Non-pigmented ciliary epithelial cell (primary cell): Measurements from ENCODE around the gene C19orf38.
"Not testable (repeated sequence)": the region's sequence is repeated elsewhere in the genome, so short reads cannot be mapped to it uniquely, and the experiment has no call there.

Experiments
- DNase-seq: peaks from one replicate; pipeline ENCODE4 v3.0.0-alpha.2; 2010; ENCODE audit warnings: low read depth

The C19orf38 gene

GRCh38 chr19:10823690-10824089 lies 24.5 kb upstream of the C19orf38 start:
- no peak for DNase-seq

GRCh38 chr19:10826231-10826630 lies 22.0 kb upstream of the C19orf38 start:
- DNase-seq = no peak

- no peak for DNase-seq
Observed at GRCh38 chr19:10826846-10827245, 21.4 kb upstream of the C19orf38 start.

GRCh38 chr19:10828981-10829821 lies 19.0 kb upstream of the C19orf38 start:
- no peak for DNase-seq

GRCh38 chr19:10829967-10830366 lies 18.2 kb upstream of the C19orf38 start:
- no peak for DNase-seq

GRCh38 chr19:10830370-10830769 lies 17.8 kb upstream of the C19orf38 start:
- DNase-seq = no peak

GRCh38 chr19:10830931-10831779 lies 17.1 kb upstream of the C19orf38 start:
- DNase-seq = no peak

- no peak for DNase-seq
Observed at GRCh38 chr19:10831987-10832938, 16.0 kb upstream of the C19orf38 start.

GRCh38 chr19:10832939-10833296 lies 15.3 kb upstream of the C19orf38 start:
- no peak for DNase-seq

GRCh38 chr19:10835089-10835753 lies 13.0 kb upstream of the C19orf38 start:
- no peak for DNase-seq

GRCh38 chr19:10835754-10836478 lies 12.3 kb upstream of the C19orf38 start, which contains the start of gene TMED1:
TSS of gene TMED1 (minus strand) at chr19:10836212. CDS start at chr19:10836191, 21 bp downstream.
- peak; percentile 97 for DNase-seq

GRCh38 chr19:10836479-10837330 lies 11.5 kb upstream of the C19orf38 start:
- DNase-seq = no peak

GRCh38 chr19:10837649-10838048 lies 10.6 kb upstream of the C19orf38 start:
- DNase-seq = not testable (repeated sequence)

GRCh38 chr19:10838377-10838776 lies 9.8 kb upstream of the C19orf38 start:
- no peak for DNase-seq

GRCh38 chr19:10839114-10840050 lies 8.8 kb upstream of the C19orf38 start:
- DNase-seq = no peak

- no peak for DNase-seq
Observed at GRCh38 chr19:10842788-10843187, 5.4 kb upstream of the C19orf38 start.

- no peak for DNase-seq
Observed at GRCh38 chr19:10846500-10847202, 1.6 kb upstream of the C19orf38 start.

GRCh38 chr19:10850631-10851030 lies 2.4 kb downstream of the C19orf38 start:
- no peak for DNase-seq
